Loucy (cell line): ENCODE results near the gene IRF6.

ENCODE experiments used
- H2AFZ ChIP-seq: fragments of 200-600 bp; sonication (generic); 2 replicates; pipeline ENCODE4 v1.6.0; 2016; ENCODE audit warnings: antibody characterized with exemption, mild to moderate bottlenecking, low read length, moderate library complexity
- H3F3A ChIP-seq: fragments of 200-600 bp; 2 replicates; pipeline ENCODE4 v1.6.0; 2016; ENCODE audit warnings: antibody characterized with exemption, low read depth, mild to moderate bottlenecking
- H3K27me3 ChIP-seq: fragments of 200-600 bp; sonication (generic); 2 replicates; pipeline ENCODE4 v1.6.1; 2014; ENCODE audit warnings: low read length, mild to moderate bottlenecking; ENCODE audit not compliant: insufficient read depth, poor library complexity, severe bottlenecking
- H3K36me3 ChIP-seq: fragments of 200-600 bp; sonication (generic); 2 replicates; pipeline ENCODE4 v1.6.1; 2016; ENCODE audit warnings: low read length; ENCODE audit not compliant: insufficient read depth
- H3K4me1 ChIP-seq: fragments of 200-600 bp; sonication (generic); 2 replicates; pipeline ENCODE4 v1.5.1; 2014; ENCODE audit warnings: low read length, mild to moderate bottlenecking; ENCODE audit not compliant: insufficient read depth, poor library complexity, severe bottlenecking
- H3K4me2 ChIP-seq: fragments of 200-600 bp; sonication (generic); 2 replicates; pipeline ENCODE4 v1.6.0; 2014; ENCODE audit warnings: antibody characterized with exemption, low read length, low read depth, mild to moderate bottlenecking; ENCODE audit not compliant: poor library complexity, severe bottlenecking
- H3K4me3 ChIP-seq: fragments of 200-600 bp; sonication (generic); 2 replicates; pipeline ENCODE4 v1.5.1; 2014; ENCODE audit warnings: low read length, mild to moderate bottlenecking, mixed read lengths; ENCODE audit not compliant: poor library complexity, severe bottlenecking
- H3K79me2 ChIP-seq: fragments of 200-600 bp; sonication (generic); 2 replicates; pipeline ENCODE4 v1.6.1; 2014; ENCODE audit warnings: low read length; ENCODE audit not compliant: insufficient read depth
- H3K9ac ChIP-seq: fragments of 200-600 bp; sonication (generic); 2 replicates; pipeline ENCODE4 v1.6.0; 2014; ENCODE audit warnings: mild to moderate bottlenecking, low read depth, low read length, moderate library complexity; ENCODE audit not compliant: poor library complexity, severe bottlenecking
- H3K9me2 ChIP-seq: fragments of 200-600 bp; sonication (generic); replicated peaks from 2 replicates; pipeline ENCODE4 v1.6.1; 2016; ENCODE audit warnings: low read depth, low read length, mixed read lengths
- H3K9me3 ChIP-seq: fragments of 200-600 bp; sonication (generic); 2 replicates; pipeline ENCODE4 v1.6.1; 2014; ENCODE audit warnings: mild to moderate bottlenecking, antibody characterized with exemption, low read length, low read depth; ENCODE audit not compliant: insufficient read depth
- H4K20me1 ChIP-seq: fragments of 200-600 bp; sonication (generic); 2 replicates; pipeline ENCODE4 v1.6.0; 2014; ENCODE audit warnings: antibody characterized with exemption, low read length, mild to moderate bottlenecking; ENCODE audit not compliant: insufficient read depth, poor library complexity, severe bottlenecking
- CTCF ChIP-seq: fragments of 200-600 bp; sonication (generic); conservative IDR thresholded peaks from 2 replicates; pipeline ENCODE4 v1.5.1; 2014; ENCODE audit warnings: mild to moderate bottlenecking, antibody characterized with exemption, low read length
- EZH2phosphoT487 ChIP-seq: fragments of 200-600 bp; IDR thresholded peaks from 2 replicates; pipeline ENCODE4 v1.6.1; 2018; ENCODE audit warnings: antibody characterized with exemption, mild to moderate bottlenecking, moderate library complexity, borderline replicate concordance

The IRF6 gene

GRCh38 chr1:209820986-209821385 is 15.0 kb upstream of the IRF6 start:
- H3K4me1 ChIP-seq: no peaks in the 10 kb centered on the region
- H3K9ac ChIP-seq: no peak overlapping the region
- H4K20me1 ChIP-seq: no peaks in the 10 kb centered on the region
- no peaks in the 10 kb centered on the region for H3K9me2 ChIP-seq
- no peak for TF ChIP-seq EZH2phosphoT487
- no peak for TF ChIP-seq CTCF
- H3F3A ChIP-seq: no peaks in the 10 kb centered on the region
- H3K79me2 ChIP-seq: no peaks in the 10 kb centered on the region
- H3K36me3 ChIP-seq: no peaks in the 10 kb centered on the region
- H3K27me3 ChIP-seq: no peaks in the 10 kb centered on the region
- no peaks in the 10 kb centered on the region for H3K9me3 ChIP-seq
- H3K4me3 ChIP-seq: no peak overlapping the region
- no peak overlapping the region for H3K4me2 ChIP-seq
- H2AFZ ChIP-seq: no peak overlapping the region

- H3K36me3 ChIP-seq: no peaks in the 10 kb centered on the region
- H3K9me3 ChIP-seq: no peaks in the 10 kb centered on the region
- no peaks in the 10 kb centered on the region for H3K4me1 ChIP-seq
- no peaks in the 10 kb centered on the region for H3K79me2 ChIP-seq
- H3K4me2 ChIP-seq: no peak overlapping the region
- no peak overlapping the region for H3K4me3 ChIP-seq
- no peak overlapping the region for H2AFZ ChIP-seq
- no peaks in the 10 kb centered on the region for H3F3A ChIP-seq
- TF ChIP-seq EZH2phosphoT487 (no peak), CTCF (no peak)
- H4K20me1 ChIP-seq: no peaks in the 10 kb centered on the region
- no peaks in the 10 kb centered on the region for H3K27me3 ChIP-seq
- H3K9ac ChIP-seq: no peak overlapping the region
- no peaks in the 10 kb centered on the region for H3K9me2 ChIP-seq
Observed at GRCh38 chr1:209819058-209819457, 13.1 kb upstream of the IRF6 start.

- Histone ChIP-seq H3K36me3 (no peaks in the 10 kb centered on the region), H3K4me2 (no peak overlapping the region), H3K27me3 (no peaks in the 10 kb centered on the region), H3F3A (no peaks in the 10 kb centered on the region), H3K4me3 (no peak overlapping the region), H3K9me2 (no peaks in the 10 kb centered on the region), H3K9me3 (no peaks in the 10 kb centered on the region), H4K20me1 (no peaks in the 10 kb centered on the region), H3K9ac (no peak overlapping the region), H3K4me1 (no peaks in the 10 kb centered on the region), H3K79me2 (no peaks in the 10 kb centered on the region), H2AFZ (no peak overlapping the region)
- TF ChIP-seq EZH2phosphoT487 (no peak), CTCF (no peak)
Observed at GRCh38 chr1:209817691-209818090, 11.7 kb upstream of the IRF6 start.
